Activated CD4-positive, alpha-beta T cell treated with anti-CD3 and anti-CD28 coated beads for 36 hours (primary cell): Measurements from ENCODE around the gene ARHGAP15. TPM values are rescaled to one million over a fixed set of nuclear protein-coding genes. Genes with fewer than 3 reads are reported as not detected.
A peak's percentile ranks its signal among the peaks of the same experiment; 100 is the strongest.

ENCODE experiments used
- ATAC-seq: fragments of 200-7000 bp; cut with Tn5 transposase; one replicate; pipeline ENCODE4 v1.10.0; 2021; ENCODE audit warnings: mild to moderate bottlenecking, moderate library complexity
- CTCF ChIA-PET: fragments of 350-600 bp; sonication (Branson Sonifier 250); formaldehyde crosslinking; loops from one replicate; lab custom pipeline; 2021; ENCODE audit warnings: antibody characterized with exemption; lab: Charles Lee
- POLR2A ChIA-PET: fragments of 350-600 bp; sonication (Branson Sonifier 250); formaldehyde crosslinking; loops from one replicate; lab custom pipeline; 2021; ENCODE audit warnings: antibody characterized with exemption, inconsistent platforms; lab: Charles Lee
- DNase-seq: peaks from one replicate; pipeline ENCODE4 v3.0.0-alpha.2; 2020
- H3K27ac Mint-ChIP-seq: one replicate; pipeline ENCODE4 v1.8.0; 2021; ENCODE audit warnings: mixed read lengths
- H3K27me3 Mint-ChIP-seq: one replicate; pipeline ENCODE4 v1.8.0; 2021; ENCODE audit warnings: mixed read lengths
- H3K36me3 Mint-ChIP-seq: one replicate; pipeline ENCODE4 v1.8.0; 2021; ENCODE audit warnings: low read depth, mixed read lengths
- H3K4me1 Mint-ChIP-seq: one replicate; pipeline ENCODE4 v1.8.0; 2021; ENCODE audit warnings: mixed read lengths
- H3K4me3 Mint-ChIP-seq: one replicate; pipeline ENCODE4 v1.8.0; 2021; ENCODE audit warnings: mild to moderate bottlenecking, moderate library complexity, mixed read lengths
- H3K9me3 Mint-ChIP-seq: one replicate; pipeline ENCODE4 v1.8.0; 2021; ENCODE audit warnings: low read depth, mixed read lengths
- intact Hi-C, 2 experiments: fragments of 100-400 bp; cut with DNase I in 1 of 2; cut with micrococcal nuclease in 1 of 2; formaldehyde crosslinking; loops; one replicate each; pipeline versions ENCODE4 v1.14.2 to v1.15.1; 2022 to 2024; cut with DNase I, micrococcal nuclease
- total RNA-seq, 2 experiments: library from RNA; stranded (reverse); gene quantifications; one replicate each; pipeline ENCODE4 v1.2.3, GENCODE V29; 2021

The ARHGAP15 gene
- total RNA-seq, 2 experiments from 2014 or later, result 62.6 to 64.3 TPM

- ChIA-PET CTCF (interaction anchor here (0.6 to 6.9 kb wide), 8 partner anchors 11 to 186 kb away, joined by 3 to 90 read pairs (median 8); no protein-coding TSS in a partner anchor), POLR2A (no interaction called here)
- peaks cover 14% of the 10 kb centered on the region for H3K36me3 Mint-ChIP-seq
- H3K27me3 Mint-ChIP-seq, result no peaks in the 10 kb centered on the region
- H3K9me3 Mint-ChIP-seq, result no peaks in the 10 kb centered on the region
- no peak for DNase-seq
- intact Hi-C loops, result loop anchor here (2.0 kb wide), 2 partner anchors 19 to 35 kb away; no protein-coding TSS in a partner anchor
- no peak overlapping the region for H3K27ac Mint-ChIP-seq
- peaks cover 47% of the 10 kb centered on the region for H3K4me1 Mint-ChIP-seq
- no peak for ATAC-seq
- no peak overlapping the region for H3K4me3 Mint-ChIP-seq
Observed at GRCh38 chr2:143223556-143223955, 94.3 kb downstream of the ARHGAP15 start.

- H3K27ac Mint-ChIP-seq, result peak overlapping the region; percentile 69
Observed at GRCh38 chr2:143225931-143226330, 96.7 kb downstream of the ARHGAP15 start.

GRCh38 chr2:143226714-143227541 lies 97.7 kb downstream of the ARHGAP15 start:
- Mint-ChIP-seq H3K9me3 (peaks cover 8% of the 10 kb centered on the region), H3K36me3 (peaks cover 38% of the 10 kb centered on the region), H3K27ac (peak overlapping the region; percentile 69), H3K4me1 (peaks cover 38% of the 10 kb centered on the region), H3K27me3 (no peaks in the 10 kb centered on the region), H3K4me3 (no peak overlapping the region)
- ChIA-PET POLR2A (no interaction called here), CTCF (interaction anchor here (0.8 to 6.9 kb wide), 5 partner anchors 12 to 116 kb away, joined by 3 to 90 read pairs (median 3); no protein-coding TSS in a partner anchor)
- ATAC-seq (peak; percentile 57), DNase-seq (no peak)
- intact Hi-C loops, result loop anchor here (2.0 kb wide), 2 partner anchors 24 to 26 kb away; no protein-coding TSS in a partner anchor

More at GRCh38 chr2:143225931-143226330, 96.7 kb downstream of the ARHGAP15 start:
- no peak for DNase-seq
- H3K4me1 Mint-ChIP-seq, result peaks cover 47% of the 10 kb centered on the region
- no peak for ATAC-seq
- H3K27me3 Mint-ChIP-seq, result no peaks in the 10 kb centered on the region
- peaks cover 30% of the 10 kb centered on the region for H3K36me3 Mint-ChIP-seq
- ChIA-PET CTCF (interaction anchor here (0.6 to 6.9 kb wide), 9 partner anchors 11 to 224 kb away, joined by 3 to 90 read pairs (median 4); no protein-coding TSS in a partner anchor), POLR2A (no interaction called here)
- H3K9me3 Mint-ChIP-seq, result peaks cover 2% of the 10 kb centered on the region
- intact Hi-C loops, result loop anchor here (2.0 kb wide), 2 partner anchors 25 to 27 kb away; no protein-coding TSS in a partner anchor
- no peak overlapping the region for H3K4me3 Mint-ChIP-seq

GRCh38 chr2:143229411-143229810 lies 100.2 kb downstream of the ARHGAP15 start:
- ChIA-PET CTCF (interaction anchor here (1.0 to 1.4 kb wide), 5 partner anchors 14 to 117 kb away, joined by 3 to 4 read pairs (median 3); no protein-coding TSS in a partner anchor), POLR2A (no interaction called here)
- intact Hi-C loops, result no loop called here
- H3K36me3 Mint-ChIP-seq, result peaks cover 57% of the 10 kb centered on the region
- H3K27ac Mint-ChIP-seq, result no peak overlapping the region
- ATAC-seq, result no peak
- DNase-seq, result no peak
- peaks cover 18% of the 10 kb centered on the region for H3K9me3 Mint-ChIP-seq
- no peaks in the 10 kb centered on the region for H3K27me3 Mint-ChIP-seq
- no peak overlapping the region for H3K4me3 Mint-ChIP-seq
- H3K4me1 Mint-ChIP-seq, result peaks cover 16% of the 10 kb centered on the region

GRCh38 chr2:143229952-143230351 lies 100.7 kb downstream of the ARHGAP15 start:
- Mint-ChIP-seq H3K4me3 (no peak overlapping the region), H3K36me3 (peaks cover 60% of the 10 kb centered on the region), H3K4me1 (peaks cover 18% of the 10 kb centered on the region), H3K27ac (no peak overlapping the region), H3K27me3 (no peaks in the 10 kb centered on the region), H3K9me3 (peaks cover 18% of the 10 kb centered on the region)
- intact Hi-C loops, result no loop called here
- CTCF ChIA-PET, result interaction anchor here (0.7 to 1.4 kb wide), 4 partner anchors 9 to 32 kb away, joined by 3 to 4 read pairs (median 3); no protein-coding TSS in a partner anchor
- no peak for ATAC-seq
- no peak for DNase-seq
- POLR2A ChIA-PET, result no interaction called here

- Mint-ChIP-seq H3K4me1 (peaks cover 25% of the 10 kb centered on the region), H3K27me3 (no peaks in the 10 kb centered on the region), H3K27ac (no peak overlapping the region), H3K36me3 (peaks cover 65% of the 10 kb centered on the region), H3K4me3 (no peak overlapping the region), H3K9me3 (peaks cover 19% of the 10 kb centered on the region)
- ChIA-PET CTCF (interaction anchor here (0.7 to 1.4 kb wide), 2 partner anchors 9 to 13 kb away, joined by 3 read pairs; no protein-coding TSS in a partner anchor), POLR2A (no interaction called here)
- ATAC-seq (no peak), DNase-seq (no peak)
- intact Hi-C loops, result no loop called here
Observed at GRCh38 chr2:143230506-143231253, 101.5 kb downstream of the ARHGAP15 start.

- POLR2A ChIA-PET, result no interaction called here
- DNase-seq (no peak), ATAC-seq (no peak)
- H3K36me3 Mint-ChIP-seq, result peaks cover 67% of the 10 kb centered on the region
- intact Hi-C loops, result no loop called here
- no peaks in the 10 kb centered on the region for H3K27me3 Mint-ChIP-seq
- no peak overlapping the region for H3K4me3 Mint-ChIP-seq
- H3K9me3 Mint-ChIP-seq, result peaks cover 19% of the 10 kb centered on the region
- H3K4me1 Mint-ChIP-seq, result peaks cover 22% of the 10 kb centered on the region
- CTCF ChIA-PET, result no interaction called here
- no peak overlapping the region for H3K27ac Mint-ChIP-seq
Observed at GRCh38 chr2:143231254-143231645, 102.0 kb downstream of the ARHGAP15 start.

- H3K9me3 Mint-ChIP-seq, result peaks cover 11% of the 10 kb centered on the region
- H3K27ac Mint-ChIP-seq, result no peak overlapping the region
- ChIA-PET POLR2A (no interaction called here), CTCF (interaction anchor here (0.8 to 1.1 kb wide), 3 partner anchors 10 to 75 kb away, joined by 3 read pairs; no protein-coding TSS in a partner anchor)
- DNase-seq (no peak), ATAC-seq (no peak)
- no peak overlapping the region for H3K4me3 Mint-ChIP-seq
- H3K36me3 Mint-ChIP-seq, result peaks cover 59% of the 10 kb centered on the region
- H3K27me3 Mint-ChIP-seq, result no peaks in the 10 kb centered on the region
- H3K4me1 Mint-ChIP-seq, result peaks cover 22% of the 10 kb centered on the region
- intact Hi-C loops, result no loop called here
Observed at GRCh38 chr2:143237146-143237777, 108.0 kb downstream of the ARHGAP15 start.

- H3K4me3 Mint-ChIP-seq, result no peak overlapping the region
- ATAC-seq, result no peak
Observed at GRCh38 chr2:143241403-143242088, 112.3 kb downstream of the ARHGAP15 start.

GRCh38 chr2:143246246-143246645 lies 117.0 kb downstream of the ARHGAP15 start:
- POLR2A ChIA-PET, result no interaction called here
- H3K36me3 Mint-ChIP-seq, result peaks cover 18% of the 10 kb centered on the region
- CTCF ChIA-PET, result interaction anchor here (0.6 to 3.0 kb wide), 6 partner anchors 11 to 136 kb away, joined by 3 to 17 read pairs (median 4); no protein-coding TSS in a partner anchor
- H3K4me3 Mint-ChIP-seq, result no peak overlapping the region
- H3K27ac Mint-ChIP-seq, result no peak overlapping the region
- H3K9me3 Mint-ChIP-seq, result no peaks in the 10 kb centered on the region
- peak; percentile 73 for ATAC-seq
- no peak for DNase-seq
- H3K27me3 Mint-ChIP-seq, result no peaks in the 10 kb centered on the region
- intact Hi-C loops, result no loop called here
- H3K4me1 Mint-ChIP-seq, result peaks cover 18% of the 10 kb centered on the region

More at GRCh38 chr2:143241403-143242088, 112.3 kb downstream of the ARHGAP15 start:
- Mint-ChIP-seq H3K36me3 (peaks cover 22% of the 10 kb centered on the region), H3K27me3 (no peaks in the 10 kb centered on the region), H3K9me3 (peaks cover 2% of the 10 kb centered on the region), H3K4me1 (peaks cover 11% of the 10 kb centered on the region), H3K27ac (no peak overlapping the region)
- intact Hi-C loops, result no loop called here
- DNase-seq, result no peak
- CTCF ChIA-PET, result interaction anchor here (0.6 to 2.1 kb wide), 8 partner anchors 8 to 131 kb away, joined by 3 to 11 read pairs (median 4); no protein-coding TSS in a partner anchor
- POLR2A ChIA-PET, result no interaction called here
